ENCODE measurements around the gene IVL.

Gene IVL

DNA sequence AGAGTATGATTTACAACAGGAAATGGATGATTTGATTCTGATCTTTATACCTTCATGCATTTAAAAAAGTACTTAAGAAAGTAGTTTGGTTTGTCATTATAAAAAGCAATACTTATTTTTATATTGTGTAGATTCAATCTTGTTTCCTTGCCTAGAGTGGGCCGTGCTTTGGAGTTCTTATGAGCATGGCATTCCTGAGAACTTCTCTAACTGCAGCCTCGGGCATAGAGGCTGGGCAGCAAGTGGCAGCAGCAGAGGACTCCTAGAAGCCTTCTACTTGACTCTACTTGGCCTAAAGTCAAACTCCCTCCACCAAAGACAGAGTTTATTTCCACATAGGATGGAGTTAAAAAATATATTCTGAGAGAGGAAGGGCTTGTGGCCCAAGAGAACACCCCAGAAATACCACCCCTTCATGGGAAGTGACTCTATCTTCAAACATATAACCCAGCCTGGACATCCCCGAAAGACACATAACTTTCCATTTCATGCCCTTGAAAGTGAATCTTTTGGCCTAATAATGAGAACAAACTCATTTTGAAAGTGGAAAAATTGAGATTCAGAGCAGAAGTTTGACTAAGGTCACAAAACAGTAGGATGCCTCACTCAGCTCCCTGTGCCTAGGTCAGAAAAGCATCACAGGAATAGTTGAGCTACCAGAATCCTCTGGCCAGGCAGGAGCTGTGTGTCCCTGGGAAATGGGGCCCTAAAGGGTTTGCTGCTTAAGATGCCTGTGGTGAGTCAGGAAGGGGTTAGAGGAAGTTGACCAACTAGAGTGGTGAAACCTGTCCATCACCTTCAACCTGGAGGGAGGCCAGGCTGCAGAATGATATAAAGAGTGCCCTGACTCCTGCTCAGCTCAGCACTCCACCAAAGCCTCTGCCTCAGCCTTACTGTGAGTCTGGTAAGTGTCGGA is at the start of gene IVL:
Gene IVL (plus strand): TSS at position 861 of the 916 bp plus-strand sequence. CDS start 1,252 bp downstream, outside the sequence.
- POLR2A ChIA-PET = interaction anchor here (1.6 kb wide), 1 partner anchor 24 kb away, joined by 3 read pairs; no protein-coding TSS in a partner anchor
- DNase-seq (ENCODE audit: extremely low spot score) = peak; percentile 65
- CTCF ChIA-PET = interaction anchor here (0.7 to 9.1 kb wide), 6 partner anchors 9 to 316 kb away, joined by 3 to 48 read pairs (median 4); partner anchors contain the start of gene SMCP
- no peak for TF ChIP-seq CTCF (IDR thresholded peaks at IDR 0.05; ENCODE audit: control extremely low read depth, extremely low read depth, low read depth, missing control alignments)

DNA sequence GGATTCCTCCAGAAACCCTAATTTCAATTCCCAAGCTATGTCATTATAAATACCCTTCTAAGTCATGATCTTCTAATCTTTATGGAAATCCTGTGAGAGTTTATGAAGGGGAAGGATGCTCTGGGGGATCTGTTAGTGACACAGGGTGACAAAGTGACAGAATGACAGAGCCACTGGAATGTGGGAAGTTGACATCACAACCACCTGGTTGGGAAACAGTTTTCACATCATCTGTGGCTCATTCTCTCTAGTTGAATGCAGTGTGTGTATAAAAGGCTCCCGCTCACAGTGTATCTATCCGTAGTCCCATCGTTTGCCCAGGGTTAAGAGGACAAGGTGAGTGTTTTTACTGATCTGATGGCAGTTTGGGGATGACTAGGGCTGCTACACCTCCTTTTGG is 48.6 kb upstream of the IVL start, which contains the start of gene LCE7A:
Gene LCE7A (plus strand): TSS at position 301 of the 400 bp plus-strand sequence. CDS start 702 bp downstream, outside the sequence.
- ChIA-PET POLR2A (no interaction called here), CTCF (interaction anchor here (1.2 kb wide), 1 partner anchor 9 kb away, joined by 3 read pairs; no protein-coding TSS in a partner anchor)
- no peak for DNase-seq (ENCODE audit: extremely low spot score)
- no peak for TF ChIP-seq CTCF (IDR thresholded peaks at IDR 0.05; ENCODE audit: control extremely low read depth, extremely low read depth, low read depth, missing control alignments)

GRCh38 chr1:152860129-152860528 is 48.2 kb upstream of the IVL start:
- no peak for TF ChIP-seq CTCF (IDR thresholded peaks at IDR 0.05; ENCODE audit: control extremely low read depth, extremely low read depth, low read depth, missing control alignments)
- DNase-seq (ENCODE audit: extremely low spot score) = no peak
- ChIA-PET POLR2A (no interaction called here), CTCF (interaction anchor here (0.9 to 1.4 kb wide), 5 partner anchors 9 to 333 kb away, joined by 3 to 4 read pairs (median 3); no protein-coding TSS in a partner anchor)

DNA sequence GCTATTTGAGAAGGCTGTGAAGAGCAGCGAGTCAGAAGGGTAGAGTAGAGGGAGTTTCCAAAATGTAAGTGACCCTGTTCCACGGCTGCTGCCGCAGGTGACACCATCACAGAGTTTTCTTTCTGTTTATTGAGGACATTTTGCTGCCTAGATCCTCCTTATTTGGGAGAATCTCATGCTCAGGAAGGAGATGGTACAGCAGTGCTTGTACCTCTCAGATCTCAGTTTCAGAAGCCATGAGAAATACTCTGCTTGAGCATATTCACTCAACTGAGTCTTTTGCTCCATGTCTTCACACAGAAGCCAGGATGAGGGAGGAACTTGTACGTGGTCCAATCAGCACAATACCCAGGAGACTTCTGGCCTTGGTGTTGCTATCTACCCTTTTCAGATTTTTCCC is 47.0 kb upstream of the IVL start:
- ChIA-PET POLR2A (no interaction called here), CTCF (interaction anchor here (1.0 to 1.4 kb wide), 4 partner anchors 9 to 332 kb away, joined by 3 to 10 read pairs (median 4); no protein-coding TSS in a partner anchor)
- DNase-seq (ENCODE audit: extremely low spot score) = no peak
- no peak for TF ChIP-seq CTCF (IDR thresholded peaks at IDR 0.05; ENCODE audit: control extremely low read depth, extremely low read depth, low read depth, missing control alignments)

DNA sequence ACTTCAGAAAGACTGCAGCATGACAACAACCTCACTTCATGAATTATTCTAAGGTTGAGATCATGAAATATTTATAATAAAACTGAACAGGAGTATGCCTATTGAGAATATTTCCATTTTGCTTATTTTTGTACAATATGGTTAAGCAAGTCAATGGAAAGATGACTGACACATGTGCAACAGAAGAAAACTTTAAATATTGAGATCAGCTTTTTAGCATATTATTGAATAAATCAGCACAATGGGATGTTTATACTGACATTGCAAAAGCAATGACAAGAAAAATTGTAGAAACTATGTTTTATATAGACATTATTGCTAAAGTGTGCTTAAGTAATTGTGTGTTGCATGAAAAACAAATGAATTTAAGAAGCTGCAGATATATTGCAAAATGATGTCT is 43.9 kb upstream of the IVL start:
- no peak for DNase-seq (ENCODE audit: extremely low spot score)
- ChIA-PET POLR2A (no interaction called here), CTCF (interaction anchor here (0.9 to 2.9 kb wide), 6 partner anchors 11 to 328 kb away, joined by 3 to 13 read pairs (median 3); partner anchors contain the start of gene SMCP)
- no peak for TF ChIP-seq CTCF (IDR thresholded peaks at IDR 0.05; ENCODE audit: control extremely low read depth, extremely low read depth, low read depth, missing control alignments)

DNA sequence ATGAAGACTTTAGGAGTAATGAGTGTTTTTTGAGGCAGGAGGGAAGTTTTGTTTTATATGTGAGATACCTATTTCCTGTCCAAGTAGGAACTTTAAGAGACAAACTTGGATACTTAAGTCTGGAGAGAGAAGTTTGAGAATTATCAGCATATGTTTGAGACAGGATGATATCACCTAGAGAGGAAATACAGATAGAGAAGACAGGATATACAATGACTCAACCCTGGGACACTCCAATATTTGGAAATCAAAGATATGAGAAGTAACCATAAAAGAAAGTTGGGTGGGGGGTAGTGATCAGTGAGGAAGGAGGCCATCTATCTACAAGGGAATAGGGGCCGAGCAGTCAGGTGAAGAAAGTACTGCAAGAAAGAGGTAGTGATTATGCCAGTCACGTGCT is 42.0 kb upstream of the IVL start:
- ChIA-PET POLR2A (no interaction called here), CTCF (interaction anchor here (2.9 kb wide), 1 partner anchor 60 kb away, joined by 13 read pairs; no protein-coding TSS in a partner anchor)
- no peak for TF ChIP-seq CTCF (IDR thresholded peaks at IDR 0.05; ENCODE audit: control extremely low read depth, extremely low read depth, low read depth, missing control alignments)
- no peak for DNase-seq (ENCODE audit: extremely low spot score)

Data from GM10248 (cell line).